SK-N-MC (cell line): Measurements from ENCODE around the gene TRIM37.

ENCODE experiments used
- EZH2 ChIP-seq: fragments of 200-600 bp; sonication (generic); IDR thresholded peaks from one replicate; pipeline ENCODE4 v1.6.1; 2017; ENCODE audit warnings: antibody characterized with exemption
- FOXP2 ChIP-seq: optimal IDR thresholded peaks from 2 replicates; pipeline ENCODE3; 2011; ENCODE audit warnings: mild to moderate bottlenecking, moderate library complexity; ENCODE audit not compliant: insufficient read depth; ENCODE audit errors: extremely low read length, control extremely low read depth
- POLR2AphosphoS5 ChIP-seq: IDR thresholded peaks from 2 replicates; pipeline ENCODE4 v1.6.1; 2012; ENCODE audit warnings: mild to moderate bottlenecking, low read depth, low read length, borderline replicate concordance

GRCh38 chr17:59046192-59046591 lies 60.5 kb downstream of the TRIM37 start:
- TF ChIP-seq POLR2AphosphoS5 (no peak), EZH2 (no peak), FOXP2 (no peak)
